HG02610 (cell line): ENCODE measurements around the gene MAPK1IP1L.
"Not testable (repeated sequence)": the region's sequence is repeated elsewhere in the genome, so short reads cannot be mapped to it uniquely, and the experiment has no call there.

Experiments
- ATAC-seq: cut with Tn5 transposase; IDR thresholded peaks from one replicate; pipeline ENCODE4 v1.9.1; 2021; ENCODE audit warnings: mild to moderate bottlenecking, moderate library complexity; ENCODE audit not compliant: unreplicated experiment

MAPK1IP1L gene

GRCh38 chr14:55051423-55052268 lies at the start of gene MAPK1IP1L:
Gene MAPK1IP1L (plus strand): TSS chr14:55051647. CDS start chr14:55061684, 10,037 bp downstream.
- ATAC-seq: peak; percentile 91

DNA sequence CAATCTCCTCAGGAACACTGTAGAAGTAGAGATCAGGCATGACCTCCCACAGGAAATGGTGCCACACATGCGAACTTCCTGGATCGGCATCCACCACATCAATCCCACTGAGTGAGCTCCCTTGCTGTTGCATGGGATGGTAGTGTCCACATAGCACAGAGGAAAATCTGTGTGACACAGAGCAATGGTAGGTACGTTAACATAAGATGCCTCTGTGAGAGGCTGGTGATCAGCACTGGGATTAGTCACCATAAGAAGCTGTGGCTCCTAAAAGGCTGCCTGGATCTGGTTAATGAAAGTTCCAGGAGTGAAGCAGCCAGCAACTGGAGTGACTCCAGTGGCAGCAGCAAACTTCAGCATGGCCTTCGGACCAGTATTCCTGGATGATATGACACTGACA lies 46.4 kb upstream of the MAPK1IP1L start:
- no peak for ATAC-seq

- ATAC-seq: no peak
Measured at GRCh38 chr14:55015006-55015405, 36.4 kb upstream of the MAPK1IP1L start.

- no peak for ATAC-seq
Measured at GRCh38 chr14:55019968-55020554, 31.4 kb upstream of the MAPK1IP1L start.

- not testable (repeated sequence) for ATAC-seq
Measured at GRCh38 chr14:55024365-55024764, 27.1 kb upstream of the MAPK1IP1L start.

GRCh38 chr14:55025948-55026347 lies 25.5 kb upstream of the MAPK1IP1L start:
- ATAC-seq: no peak

DNA sequence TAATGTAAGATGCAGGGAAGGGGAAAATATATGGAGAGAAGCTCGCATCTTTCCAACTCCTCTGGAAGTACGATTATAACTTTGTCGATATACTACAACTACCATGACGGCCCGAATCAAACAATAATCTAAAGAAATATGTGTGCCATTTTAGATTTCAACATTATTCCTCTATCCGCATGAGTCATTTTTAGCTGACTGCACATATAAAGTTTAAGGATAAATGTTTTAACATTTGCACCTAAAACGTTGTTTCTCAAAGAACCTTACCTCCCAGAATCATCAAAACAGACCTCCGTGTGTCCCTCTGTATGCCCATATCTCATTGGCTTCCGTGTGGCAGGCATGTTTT lies 25.0 kb upstream of the MAPK1IP1L start:
- no peak for ATAC-seq

DNA sequence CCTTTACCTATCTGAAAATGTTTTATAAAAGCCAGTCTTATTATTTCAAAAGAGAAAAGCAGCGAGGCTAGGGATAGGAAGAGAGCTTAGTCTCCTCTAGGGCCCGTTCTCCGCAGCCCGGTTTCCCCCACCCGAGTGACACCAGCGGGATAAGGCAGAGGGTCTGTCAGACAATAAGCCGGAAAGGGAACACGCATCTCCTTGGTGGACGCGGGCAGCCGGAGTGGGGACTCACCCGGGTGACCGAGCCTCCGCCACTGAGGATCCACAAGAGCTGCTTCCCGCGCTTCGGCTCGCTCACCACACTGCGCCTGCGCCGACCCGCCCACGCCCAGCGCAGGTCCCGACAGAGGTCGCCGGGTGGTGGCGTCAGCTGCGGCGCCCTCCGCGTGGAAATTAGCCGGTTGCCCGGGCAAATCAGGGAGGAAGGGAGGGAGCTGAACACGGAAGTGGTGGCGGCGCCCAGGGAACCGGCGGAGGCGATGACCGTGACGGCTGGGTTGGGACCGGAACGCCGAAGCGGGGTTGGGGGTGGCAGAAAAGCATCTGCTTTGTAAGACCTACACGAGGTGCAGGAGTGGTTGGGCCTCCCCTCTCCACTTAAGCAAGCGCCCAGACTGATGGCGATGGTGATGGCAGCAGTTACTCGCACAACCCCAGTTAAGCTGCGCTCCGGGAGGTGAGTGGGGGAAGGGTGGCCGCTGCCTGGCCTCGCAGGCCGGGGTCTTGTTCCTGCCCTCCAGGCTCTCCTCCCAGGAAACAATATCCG lies 24.5 kb upstream of the MAPK1IP1L start, which contains the start of the genes SOCS4 and WDHD1:
Gene SOCS4 (plus strand): TSS at position 444 of the 769 bp plus-strand sequence. CDS start 15,806 bp downstream, outside the sequence.
Gene WDHD1 (minus strand): TSS at position 307 of the 769 bp plus-strand sequence. CDS start 312 bp downstream, outside the sequence.
- ATAC-seq: peak; percentile 89

- ATAC-seq: no peak
Measured at GRCh38 chr14:55028066-55028465, 23.4 kb upstream of the MAPK1IP1L start.

GRCh38 chr14:55028476-55028875 lies 23.0 kb upstream of the MAPK1IP1L start:
- no peak for ATAC-seq

DNA sequence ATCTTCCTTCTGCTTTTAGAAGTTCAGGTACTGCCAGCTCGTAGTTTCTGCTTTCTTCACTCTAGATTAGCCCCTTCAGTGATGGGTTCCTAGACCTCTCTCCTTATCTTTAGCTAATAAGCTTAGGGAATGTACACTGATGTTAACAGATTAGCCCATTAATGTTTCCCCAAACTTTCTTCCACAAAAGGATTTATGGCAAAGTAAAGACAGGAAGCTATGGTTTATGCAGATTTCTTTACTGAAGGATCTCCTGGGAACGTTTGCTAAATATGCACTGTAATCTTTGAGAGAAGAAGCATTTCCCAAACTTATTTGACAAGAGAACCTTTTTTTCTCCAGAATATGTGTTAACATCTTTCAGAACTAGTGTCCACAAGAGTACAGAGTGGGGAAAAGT lies 20.3 kb upstream of the MAPK1IP1L start:
- no peak for ATAC-seq

DNA sequence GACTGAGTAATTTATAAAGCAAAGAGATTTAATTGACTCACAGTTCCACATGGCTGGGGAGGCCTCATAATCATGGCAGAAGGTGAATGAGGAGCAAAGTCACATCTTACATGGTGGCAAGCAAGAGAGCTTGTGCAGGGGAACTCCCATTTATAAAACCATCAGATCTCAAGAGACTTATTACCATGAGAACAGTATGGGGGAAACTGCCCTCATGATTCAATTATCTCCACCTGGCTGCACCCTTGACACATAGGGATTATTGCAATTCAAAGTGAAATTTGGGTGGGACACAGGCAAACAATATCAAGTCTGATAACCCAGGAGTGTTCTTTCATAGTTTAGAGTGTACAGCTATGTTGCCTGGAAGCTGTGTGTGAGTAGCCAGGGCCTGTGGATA lies 13.5 kb upstream of the MAPK1IP1L start:
- ATAC-seq: peak; percentile 40

GRCh38 chr14:55038708-55039107 lies 12.7 kb upstream of the MAPK1IP1L start:
- ATAC-seq: no peak

DNA sequence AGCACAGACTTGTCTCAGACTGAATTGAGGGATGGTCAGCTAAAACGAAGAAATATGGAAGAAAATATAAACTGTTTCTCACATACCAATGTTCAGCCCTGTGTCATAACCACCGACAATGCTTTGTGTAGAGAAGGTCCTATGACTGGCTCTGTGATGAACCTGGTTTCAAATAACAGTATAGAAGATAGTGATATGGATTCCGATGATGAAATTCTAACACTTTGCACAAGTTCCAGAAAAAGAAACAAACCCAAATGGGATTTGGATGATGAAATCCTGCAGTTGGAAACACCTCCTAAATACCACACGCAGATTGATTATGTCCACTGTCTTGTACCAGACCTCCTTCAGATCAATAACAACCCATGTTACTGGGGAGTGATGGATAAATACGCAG lies 7.9 kb upstream of the MAPK1IP1L start:
- no peak for ATAC-seq

DNA sequence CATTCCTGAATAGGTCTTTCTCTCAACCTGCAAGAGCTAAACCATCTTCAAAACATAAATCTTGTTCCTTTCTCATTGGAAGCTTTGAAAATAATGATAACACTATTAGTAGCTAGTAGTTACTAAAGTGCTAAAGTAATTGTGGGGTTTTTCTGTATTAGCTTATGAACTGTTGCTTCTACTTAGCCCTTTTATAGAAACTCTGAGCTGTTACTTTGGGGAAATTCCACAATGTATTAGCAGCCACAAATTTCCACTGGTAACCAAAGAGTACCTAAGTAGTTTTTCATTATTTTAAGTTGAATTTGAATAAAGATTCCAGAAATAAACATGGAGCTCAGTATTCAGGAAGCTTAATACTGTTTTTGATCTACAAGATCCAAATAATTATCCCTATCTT lies 6.4 kb upstream of the MAPK1IP1L start:
- ATAC-seq: no peak

DNA sequence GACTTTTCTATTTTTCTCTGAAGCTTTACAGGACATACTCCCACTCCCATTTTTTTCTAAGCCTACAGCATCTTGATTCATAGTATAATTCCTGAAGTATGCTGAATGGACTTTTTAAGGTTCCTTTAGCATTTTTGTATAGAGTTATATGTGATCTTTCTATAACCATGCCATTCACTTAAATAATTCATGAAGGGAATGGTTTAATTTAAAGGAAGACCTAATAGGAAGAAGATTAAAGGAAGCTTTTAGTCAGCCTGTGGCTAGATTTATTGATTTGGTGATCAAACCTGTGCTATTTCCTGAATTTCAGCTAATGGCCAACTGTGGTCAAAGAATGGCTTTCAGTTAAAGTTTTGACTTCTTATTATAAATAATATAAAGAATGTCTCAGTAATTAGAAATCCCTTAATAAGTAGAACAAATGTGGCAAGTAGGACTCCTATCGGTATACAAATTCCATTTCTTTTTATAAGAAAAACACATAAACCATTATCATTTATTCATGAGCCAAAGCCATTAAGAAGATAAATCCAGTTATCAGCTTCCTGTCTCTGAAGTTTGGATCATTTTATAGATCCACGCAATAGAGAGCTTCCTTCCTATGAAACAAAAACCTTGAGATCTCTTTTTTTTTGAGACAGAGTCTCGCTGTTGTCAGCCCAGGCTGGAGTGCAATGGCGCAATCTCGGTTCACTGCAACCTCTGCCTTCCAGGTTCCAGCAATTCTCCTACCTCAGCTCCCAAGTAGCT lies 4.0 kb upstream of the MAPK1IP1L start:
- ATAC-seq: no peak

- no peak for ATAC-seq
Measured at GRCh38 chr14:55048900-55049436, 2.5 kb upstream of the MAPK1IP1L start.

DNA sequence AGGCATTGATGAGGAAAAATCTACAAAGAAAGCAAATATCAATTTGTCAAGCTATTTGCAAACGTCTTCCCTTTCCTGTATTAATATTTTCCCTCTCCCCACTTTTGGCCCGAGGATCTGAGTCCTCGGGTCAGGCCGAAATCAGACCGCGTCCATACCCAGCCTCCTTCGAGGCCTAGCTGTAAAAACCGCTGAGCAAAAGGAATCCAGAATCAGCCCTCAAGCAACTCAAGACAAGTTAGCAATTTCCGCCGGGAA lies 353 bp upstream of the MAPK1IP1L start:
- ATAC-seq: no peak

- ATAC-seq: peak; percentile 29
Measured at GRCh38 chr14:55052269-55052930, 953 bp downstream of the MAPK1IP1L start.

- ATAC-seq: no peak
Measured at GRCh38 chr14:55053018-55053417, 1.6 kb downstream of the MAPK1IP1L start.
